B cell (primary cell): ENCODE measurements around the gene CCDC57. TPM values are rescaled to one million over a fixed set of nuclear protein-coding genes. Genes with fewer than 3 reads are reported as not detected.

Source experiments
- ATAC-seq: fragments of 200-7000 bp; cut with Tn5 transposase; one replicate; pipeline ENCODE4 v1.10.0; 2021; ENCODE audit warnings: low read depth, mild to moderate bottlenecking, moderate number of reproducible peaks, moderate library complexity
- CTCF ChIA-PET: fragments of 350-600 bp; sonication (Branson Sonifier 250); formaldehyde crosslinking; loops from one replicate; lab custom pipeline; 2021; ENCODE audit warnings: antibody characterized with exemption, inconsistent platforms; lab: Charles Lee
- POLR2A ChIA-PET: fragments of 350-600 bp; sonication (Branson Sonifier 250); formaldehyde crosslinking; loops from one replicate; lab custom pipeline; 2021; ENCODE audit warnings: antibody characterized with exemption; lab: Charles Lee
- DNase-seq: peaks from one replicate; pipeline ENCODE4 v3.0.0; 2013
- H2AFZ ChIP-seq: 2 replicates; pipeline ENCODE4 v1.6.1; 2012; ENCODE audit warnings: mild to moderate bottlenecking, low read depth, low read length; ENCODE audit not compliant: insufficient read depth, poor library complexity, severe bottlenecking
- H3K27ac ChIP-seq, 2 donors: 1 replicate in 1 of 2; 2 replicates in 1 of 2; pipeline ENCODE4 v1.5.1; 2012 to 2013; ENCODE audit warnings: low read length in 2 of 2, mild to moderate bottlenecking in 2 of 2, moderate library complexity in 1 of 2
- H3K27me3 ChIP-seq, 4 experiments: fragments of 200-600 bp in 1 of 4; sonication (generic) in 1 of 4; replicated peaks in 1 of 4; 1 replicate in 2 of 4; 2 replicates in 2 of 4; pipeline versions ENCODE4 v1.6.1 to v1.7.0; 2013 to 2016; ENCODE audit warnings: low read length in 3 of 4, mild to moderate bottlenecking in 2 of 4, mixed read lengths in 1 of 4, moderate library complexity in 1 of 4; ENCODE audit not compliant: insufficient read depth in 4 of 4, control insufficient read depth in 3 of 4; ENCODE audit errors: control extremely low read depth in 1 of 4
- H3K36me3 ChIP-seq, 2 experiments: replicated peaks in 1 of 2; 1 replicate in 1 of 2; 2 replicates in 1 of 2; pipeline versions ENCODE4 v1.6.1 to v1.7.1; 2013; ENCODE audit warnings: low read length in 1 of 2; ENCODE audit not compliant: insufficient read depth in 2 of 2, control insufficient read depth in 1 of 2; ENCODE audit errors: control extremely low read depth in 1 of 2, extremely low read depth in 1 of 2
- H3K4me1 ChIP-seq, 2 donors: fragments of 200-600 bp in 1 of 2; sonication (generic) in 1 of 2; 1 replicate in 1 of 2; 2 replicates in 1 of 2; pipeline versions ENCODE4 v1.5.1 to v1.6.1; 2013 to 2017; ENCODE audit warnings: low read length in 2 of 2; ENCODE audit not compliant: control insufficient read depth in 2 of 2, insufficient read depth in 2 of 2
- H3K4me2 ChIP-seq: replicated peaks from 2 replicates; pipeline ENCODE3; 2012; ENCODE audit warnings: mild to moderate bottlenecking, low read depth, low read length; ENCODE audit not compliant: poor library complexity, severe bottlenecking
- H3K4me3 ChIP-seq, 5 experiments: fragments of 200-600 bp in 1 of 5; sonication (generic) in 1 of 5; 1 replicate in 3 of 5; 2 replicates in 2 of 5; pipeline versions ENCODE4 v1.5.1 to v1.7.0; 2011 to 2016; ENCODE audit warnings: low read length in 4 of 5, mild to moderate bottlenecking in 4 of 5, low read depth in 2 of 5, control low read depth in 1 of 5, moderate library complexity in 1 of 5; ENCODE audit not compliant: insufficient read depth in 1 of 5; ENCODE audit errors: control extremely low read depth in 1 of 5, extremely low read depth in 1 of 5
- H3K79me2 ChIP-seq: fragments of 200-600 bp; sonication (generic); one replicate; pipeline ENCODE4 v1.6.0; 2016; ENCODE audit warnings: low read length; ENCODE audit not compliant: control insufficient read depth, insufficient read depth
- H3K9ac ChIP-seq: fragments of 200-600 bp; sonication (generic); 2 replicates; pipeline ENCODE4 v1.6.1; 2017; ENCODE audit warnings: mild to moderate bottlenecking, low read length, moderate library complexity
- H3K9me3 ChIP-seq, 3 donors: one replicate each; pipeline versions ENCODE4 v1.6.1 to v1.7.1; 2013; ENCODE audit warnings: low read length in 2 of 3; ENCODE audit not compliant: control insufficient read depth in 2 of 3, insufficient read depth in 1 of 3; ENCODE audit errors: control extremely low read depth in 1 of 3
- H4K20me1 ChIP-seq: 2 replicates; pipeline ENCODE4 v1.6.0; 2012; ENCODE audit warnings: mild to moderate bottlenecking, low read length; ENCODE audit not compliant: insufficient read depth, control insufficient read depth, poor library complexity, severe bottlenecking
- H3K27ac Mint-ChIP-seq: one replicate; pipeline ENCODE4 v1.8.0; 2021; ENCODE audit warnings: mixed read lengths
- H3K27me3 Mint-ChIP-seq: one replicate; pipeline ENCODE4 v1.8.0; 2021; ENCODE audit warnings: mixed read lengths
- H3K4me1 Mint-ChIP-seq: one replicate; pipeline ENCODE4 v1.8.0; 2021; ENCODE audit warnings: mixed read lengths
- H3K4me3 Mint-ChIP-seq: one replicate; pipeline ENCODE4 v1.8.0; 2021; ENCODE audit warnings: mixed read lengths
- H3K9me3 Mint-ChIP-seq: one replicate; pipeline ENCODE4 v1.8.0; 2022; ENCODE audit warnings: mixed read lengths; ENCODE audit not compliant: insufficient read depth
- EZH2 ChIP-seq: IDR thresholded peaks from 2 replicates; pipeline ENCODE4 v1.6.1; 2012; ENCODE audit warnings: borderline replicate concordance, low read depth, mild to moderate bottlenecking, moderate library complexity, low read length; ENCODE audit not compliant: insufficient read depth, poor library complexity, severe bottlenecking
- WGBS: methylation state at CpG from one replicate; pipeline ENCODE4 v1.1.5; 2013; ENCODE audit warnings: missing lambda C conversion rate; ENCODE audit not compliant: insufficient coverage; 5-methylcytosine and 5-hydroxymethylcytosine counted together
- intact Hi-C: fragments of 100-400 bp; cut with micrococcal nuclease; formaldehyde crosslinking; loops from one replicate; pipeline ENCODE4 v1.10.0; 2022
- polyA plus RNA-seq: library from polyadenylated mRNA; depleted of rRNA; stranded (reverse); fragments of >200 nt; gene quantifications from 2 replicates; pipeline ENCODE4 v1.2.3, GENCODE V29; 2012
- total RNA-seq, 2 donors: library from RNA; stranded (reverse); fragments of 120-200 nt in 1 of 2; gene quantifications; 1 replicate in 1 of 2; 2 replicates in 1 of 2; pipeline versions ENCODE4 v1.2.3 to v1.2.4, GENCODE V29; 2013 to 2022
- TF ChIP-seq, protein P1 (sequence below): fragments of 200-600 bp; IDR thresholded peaks from one replicate; pipeline ENCODE4 v1.8.0; 2022; ENCODE audit warnings: antibody characterized with exemption, mild to moderate bottlenecking

CCDC57 gene
- total and polyA plus RNA-seq, 2 donors (not counting 1 experiment from before 2014, with no cell fraction given) = 49.7 to 67.2 TPM

DNA sequence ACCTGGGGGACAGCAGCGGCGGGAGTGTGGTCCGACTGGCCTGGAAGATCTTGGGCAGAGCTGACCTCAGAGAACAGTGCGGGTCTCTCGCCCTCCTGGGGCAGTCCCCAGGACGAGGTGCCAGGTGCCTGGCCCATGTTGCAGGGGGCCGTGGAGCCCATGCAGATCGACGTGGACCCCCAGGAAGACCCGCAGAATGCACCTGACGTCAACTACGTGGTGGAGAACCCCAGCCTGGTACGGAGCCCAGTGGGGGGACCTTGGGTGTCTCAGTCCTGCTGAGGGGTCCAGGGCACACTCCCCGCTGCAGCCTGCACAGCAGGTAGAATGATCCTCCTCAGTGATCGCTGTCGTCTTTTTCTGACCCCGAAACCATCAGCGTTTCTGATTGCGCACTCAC lies 159.5 kb downstream of the CCDC57 start:
- Histone ChIP-seq H3K27me3 (no peaks in the 10 kb centered on the region), H2AFZ (no peak overlapping the region), H4K20me1 (peaks cover 19% of the 10 kb centered on the region), H3K27ac (no peak overlapping the region), H3K36me3 (peaks cover 0 to 31% of the 10 kb centered on the region in 2 experiments), H3K4me2 (peak overlapping the region; percentile 99), H3K4me1 (peaks cover 20 to 34% of the 10 kb centered on the region in 2 donors), H3K4me3 (no peak overlapping the region), H3K9ac (no peak overlapping the region), H3K79me2 (peaks cover 29% of the 10 kb centered on the region), H3K9me3 (no peaks in the 10 kb centered on the region)
- ATAC-seq (no peak), DNase-seq (no peak)
- peak overlapping the region; percentile 15 for H3K27ac Mint-ChIP-seq
- intact Hi-C loops = no loop called here
- H3K9me3 Mint-ChIP-seq = no peaks in the 10 kb centered on the region
- POLR2A ChIA-PET = interaction anchor here (1.9 kb wide), 1 partner anchor 15 kb away, joined by 6 read pairs; the partner anchor contains the start of gene DCXR
- H3K27me3 Mint-ChIP-seq = no peaks in the 10 kb centered on the region
- no peak for TF ChIP-seq EZH2
- TF ChIP-seq, protein P1, sequence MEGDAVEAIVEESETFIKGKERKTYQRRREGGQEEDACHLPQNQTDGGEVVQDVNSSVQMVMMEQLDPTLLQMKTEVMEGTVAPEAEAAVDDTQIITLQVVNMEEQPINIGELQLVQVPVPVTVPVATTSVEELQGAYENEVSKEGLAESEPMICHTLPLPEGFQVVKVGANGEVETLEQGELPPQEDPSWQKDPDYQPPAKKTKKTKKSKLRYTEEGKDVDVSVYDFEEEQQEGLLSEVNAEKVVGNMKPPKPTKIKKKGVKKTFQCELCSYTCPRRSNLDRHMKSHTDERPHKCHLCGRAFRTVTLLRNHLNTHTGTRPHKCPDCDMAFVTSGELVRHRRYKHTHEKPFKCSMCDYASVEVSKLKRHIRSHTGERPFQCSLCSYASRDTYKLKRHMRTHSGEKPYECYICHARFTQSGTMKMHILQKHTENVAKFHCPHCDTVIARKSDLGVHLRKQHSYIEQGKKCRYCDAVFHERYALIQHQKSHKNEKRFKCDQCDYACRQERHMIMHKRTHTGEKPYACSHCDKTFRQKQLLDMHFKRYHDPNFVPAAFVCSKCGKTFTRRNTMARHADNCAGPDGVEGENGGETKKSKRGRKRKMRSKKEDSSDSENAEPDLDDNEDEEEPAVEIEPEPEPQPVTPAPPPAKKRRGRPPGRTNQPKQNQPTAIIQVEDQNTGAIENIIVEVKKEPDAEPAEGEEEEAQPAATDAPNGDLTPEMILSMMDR = no peak
- CTCF ChIA-PET = no interaction called here
- peak overlapping the region; percentile 80 for H3K4me3 Mint-ChIP-seq
- WGBS = 96% methylated on average over 19 of the region's 19 CpGs
- peaks cover 11% of the 10 kb centered on the region for H3K4me1 Mint-ChIP-seq

DNA sequence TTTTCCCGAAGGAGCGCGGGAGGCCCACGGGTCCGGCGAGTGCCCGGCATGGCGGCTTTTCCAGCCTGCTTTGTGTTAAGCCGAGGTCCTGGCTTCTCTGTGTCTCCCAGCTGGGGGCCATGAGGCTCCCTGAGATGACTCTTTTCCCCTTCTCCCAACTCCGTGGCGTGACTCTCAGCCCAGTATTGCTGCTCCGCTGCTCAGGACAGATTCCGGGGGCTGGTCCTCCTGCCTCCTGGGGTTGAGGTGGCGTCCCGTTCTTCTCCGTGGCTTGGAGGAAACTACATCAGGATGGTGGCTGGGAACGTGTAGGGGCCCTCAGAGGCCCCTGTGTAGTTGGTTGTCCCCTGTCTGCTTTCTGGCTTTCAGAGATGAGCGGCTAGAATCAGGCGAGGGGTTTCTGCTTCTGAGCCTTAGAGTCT lies 160.0 kb downstream of the CCDC57 start:
- Histone ChIP-seq H3K27ac (peak overlapping the region in 1 of 2 donors; percentile 23), H3K9me3 (no peaks in the 10 kb centered on the region), H4K20me1 (peaks cover 19% of the 10 kb centered on the region), H3K9ac (peak overlapping the region; percentile 76), H3K79me2 (peaks cover 29% of the 10 kb centered on the region), H3K27me3 (no peaks in the 10 kb centered on the region), H2AFZ (no peak overlapping the region), H3K36me3 (peaks cover 0 to 27% of the 10 kb centered on the region in 2 experiments), H3K4me3 (peak overlapping the region in 4 of 5 experiments; percentile 59 to 88 (median 70)), H3K4me1 (peaks cover 20 to 34% of the 10 kb centered on the region in 2 donors), H3K4me2 (peak overlapping the region; percentile 99)
- Mint-ChIP-seq H3K4me1 (peaks cover 12% of the 10 kb centered on the region), H3K27me3 (no peaks in the 10 kb centered on the region), H3K4me3 (peak overlapping the region; percentile 80), H3K9me3 (no peaks in the 10 kb centered on the region), H3K27ac (peak overlapping the region; percentile 32)
- CTCF ChIA-PET = no interaction called here
- DNase-seq = no peak
- TF ChIP-seq, protein P1 = no peak
- no peak for TF ChIP-seq EZH2
- 45% methylated on average over 19 of the region's 19 CpGs for WGBS
- ATAC-seq = no peak
- intact Hi-C loops = no loop called here
- POLR2A ChIA-PET = interaction anchor here (1.9 kb wide), 2 partner anchors 15 to 46 kb away, joined by 5 to 6 read pairs; partner anchors contain the start of genes DCXR and FASN
